GM18502 (cell line): ENCODE data around the gene TJP3.

Source experiments
- ATAC-seq: cut with Tn5 transposase; IDR thresholded peaks from one replicate; pipeline ENCODE4 v1.9.1; 2021; ENCODE audit warnings: mild to moderate bottlenecking; ENCODE audit not compliant: unreplicated experiment, poor library complexity

The TJP3 gene

DNA sequence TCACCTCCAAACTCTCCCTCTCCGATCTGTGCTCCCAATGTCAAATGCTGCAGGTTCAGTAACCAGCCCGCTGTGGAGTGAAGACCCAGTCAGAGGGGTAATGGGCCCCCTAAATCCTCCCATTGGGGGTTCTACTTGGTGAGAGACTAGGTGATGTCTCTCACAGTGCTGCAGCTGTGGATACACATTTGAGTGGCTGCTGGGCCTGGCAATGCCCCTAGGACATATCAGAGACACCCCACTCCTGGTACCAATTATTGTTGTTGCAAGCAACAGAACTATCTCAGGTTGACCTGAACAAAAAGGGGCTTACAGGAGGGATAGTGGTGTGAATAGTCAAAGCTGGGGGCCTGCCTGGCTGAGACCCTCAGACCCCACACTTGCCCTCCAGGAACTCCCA, 73.4 kb downstream of the TJP3 start:
- ATAC-seq: no peak

DNA sequence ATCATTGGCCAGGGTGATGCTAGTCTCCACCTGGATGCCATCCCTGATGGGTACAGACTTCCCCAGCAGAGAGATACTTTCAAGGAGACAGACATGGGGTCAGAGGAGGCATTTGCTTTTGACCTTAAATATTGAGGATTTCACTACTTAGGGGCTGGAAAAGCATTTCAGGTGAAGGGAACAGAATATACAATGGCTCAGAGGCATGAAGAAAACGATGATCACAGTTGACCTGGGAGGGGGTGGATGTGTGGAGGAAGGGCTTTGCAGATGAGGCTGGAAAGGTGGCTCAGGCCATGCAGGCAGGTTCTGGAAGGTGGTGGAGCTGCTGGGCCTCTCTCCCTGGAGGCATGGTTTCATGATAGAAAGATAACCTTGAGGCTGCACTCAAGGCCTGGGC, 74.1 kb downstream of the TJP3 start:
- no peak for ATAC-seq

DNA sequence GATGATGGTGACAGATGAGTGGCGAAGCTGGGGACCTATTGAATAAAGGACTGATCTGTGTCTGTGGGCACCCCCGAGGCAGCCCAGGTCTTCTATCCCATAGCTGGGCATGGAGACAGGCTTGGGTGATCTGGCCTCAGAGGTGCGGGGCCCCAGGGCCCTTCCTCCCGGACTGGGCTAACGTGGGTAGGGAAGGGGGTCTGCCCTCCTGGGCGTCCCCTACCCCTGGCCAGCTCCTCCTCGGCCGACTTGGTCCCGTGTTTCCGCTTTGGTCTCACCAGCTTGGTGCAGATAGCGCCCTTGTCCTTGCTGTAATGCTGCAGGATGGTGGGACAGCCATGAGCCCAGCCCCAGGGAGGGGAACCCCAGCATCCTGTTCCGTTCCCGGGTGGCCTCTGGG, 74.7 kb downstream of the TJP3 start:
- no peak for ATAC-seq

DNA sequence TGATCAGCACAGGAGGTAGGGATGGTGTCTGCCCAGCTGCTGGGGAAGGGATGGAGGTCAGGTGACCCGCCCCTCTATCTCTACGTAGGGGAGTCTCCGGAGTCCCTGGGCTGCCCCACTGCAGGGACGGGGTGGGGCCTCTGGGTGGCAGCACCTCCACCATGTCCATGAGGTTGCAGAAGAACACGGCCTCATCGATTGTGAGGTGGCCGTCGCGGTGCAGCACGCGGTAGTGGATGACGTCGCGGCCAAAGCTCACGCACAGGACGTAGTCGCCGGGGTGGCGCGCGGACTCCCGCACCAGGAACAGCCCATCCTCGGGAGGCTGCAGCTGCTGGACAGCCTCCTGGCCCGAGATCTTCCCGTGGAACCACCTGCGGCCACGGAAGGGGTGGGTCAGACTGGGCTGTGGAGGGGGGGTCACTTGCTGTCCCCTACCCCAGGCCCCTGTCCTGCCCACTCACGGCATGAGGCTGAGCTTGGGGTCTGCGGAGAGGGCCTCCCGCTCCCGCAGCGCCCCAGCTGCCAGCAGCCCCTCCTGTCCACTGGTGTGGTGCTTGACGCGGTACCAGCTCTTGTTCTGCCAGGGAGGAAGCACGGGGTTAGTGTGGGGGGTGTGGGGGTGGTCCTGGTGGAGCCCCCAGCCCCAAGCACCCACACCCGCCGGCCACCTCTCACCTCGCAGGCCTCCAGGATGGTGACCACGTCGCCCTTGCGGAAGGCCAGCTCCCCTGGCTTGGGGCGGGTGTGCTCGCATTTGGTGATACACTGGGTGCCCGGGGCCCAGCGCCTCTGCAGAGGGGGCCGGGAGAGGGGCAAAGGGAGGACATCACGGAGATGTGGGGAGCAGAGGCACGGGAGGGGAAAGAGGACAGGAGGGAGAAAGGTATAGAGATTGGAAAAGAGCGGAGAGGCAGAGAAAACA, 75.7 kb downstream of the TJP3 start:
- no peak for ATAC-seq

DNA sequence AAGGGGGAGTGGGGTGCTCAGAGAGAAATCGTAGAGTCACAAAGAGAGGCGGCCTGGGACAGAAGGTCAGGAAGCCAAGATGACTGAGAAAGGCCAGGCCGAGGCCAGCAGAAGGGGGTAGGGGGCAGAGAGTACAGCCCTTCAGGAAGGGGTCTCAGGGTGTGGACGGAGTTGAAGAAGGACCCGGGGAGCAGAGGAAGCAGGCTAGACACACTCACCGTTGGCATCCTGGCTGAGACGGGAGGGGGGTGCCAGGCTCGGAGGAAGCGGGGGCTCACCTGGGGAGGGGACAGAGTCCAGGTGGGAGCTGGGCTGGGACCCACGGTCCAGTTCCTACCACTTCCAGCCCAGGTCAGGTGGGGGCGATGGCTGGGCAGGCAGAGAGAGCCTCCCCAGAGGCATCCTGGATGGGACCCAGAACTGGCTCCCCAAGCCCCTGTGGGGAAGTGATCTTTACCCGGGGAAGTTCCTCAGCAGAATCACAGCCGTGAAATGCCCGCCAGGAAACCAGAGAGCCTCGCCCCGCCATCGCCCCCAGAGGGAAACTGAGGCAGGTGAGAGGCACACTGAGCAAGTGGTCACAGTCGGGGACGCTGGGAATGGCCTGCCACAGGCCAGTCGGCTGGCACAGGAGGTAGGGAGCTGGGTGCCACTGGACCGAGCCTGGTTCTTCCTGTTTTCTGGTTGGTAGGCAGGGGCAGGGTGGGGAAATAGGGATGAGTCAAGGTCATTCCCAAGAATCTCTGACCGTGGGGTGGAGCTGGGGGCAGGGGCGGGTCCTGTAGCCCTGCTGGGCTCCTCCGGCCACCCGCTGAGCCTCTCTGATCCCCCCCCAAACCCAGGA, 76.6 kb downstream of the TJP3 start:
- ATAC-seq: no peak

DNA sequence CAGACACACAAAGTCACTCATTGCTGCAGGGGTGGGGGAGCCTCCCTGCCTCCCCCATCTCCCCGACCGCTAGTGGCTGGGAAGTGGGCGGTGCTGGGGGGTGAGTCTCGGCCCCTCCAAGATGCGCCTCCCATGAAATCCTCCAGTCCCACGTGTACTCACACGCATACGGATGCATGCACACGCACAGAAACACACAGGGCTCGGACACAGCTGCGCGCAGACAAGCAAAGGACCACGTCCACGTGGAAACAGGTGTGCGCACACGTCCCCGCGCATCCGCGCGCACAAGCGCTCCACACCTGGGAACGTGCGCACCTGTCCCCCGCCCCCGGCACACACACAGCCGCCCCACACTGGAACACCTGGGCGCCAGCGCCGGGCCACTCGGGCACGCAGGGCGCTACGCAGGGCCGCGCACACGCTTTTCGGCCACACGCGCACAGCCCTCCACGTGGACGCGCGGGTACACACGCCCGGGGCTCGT, 77.3 kb downstream of the TJP3 start:
- no peak for ATAC-seq

DNA sequence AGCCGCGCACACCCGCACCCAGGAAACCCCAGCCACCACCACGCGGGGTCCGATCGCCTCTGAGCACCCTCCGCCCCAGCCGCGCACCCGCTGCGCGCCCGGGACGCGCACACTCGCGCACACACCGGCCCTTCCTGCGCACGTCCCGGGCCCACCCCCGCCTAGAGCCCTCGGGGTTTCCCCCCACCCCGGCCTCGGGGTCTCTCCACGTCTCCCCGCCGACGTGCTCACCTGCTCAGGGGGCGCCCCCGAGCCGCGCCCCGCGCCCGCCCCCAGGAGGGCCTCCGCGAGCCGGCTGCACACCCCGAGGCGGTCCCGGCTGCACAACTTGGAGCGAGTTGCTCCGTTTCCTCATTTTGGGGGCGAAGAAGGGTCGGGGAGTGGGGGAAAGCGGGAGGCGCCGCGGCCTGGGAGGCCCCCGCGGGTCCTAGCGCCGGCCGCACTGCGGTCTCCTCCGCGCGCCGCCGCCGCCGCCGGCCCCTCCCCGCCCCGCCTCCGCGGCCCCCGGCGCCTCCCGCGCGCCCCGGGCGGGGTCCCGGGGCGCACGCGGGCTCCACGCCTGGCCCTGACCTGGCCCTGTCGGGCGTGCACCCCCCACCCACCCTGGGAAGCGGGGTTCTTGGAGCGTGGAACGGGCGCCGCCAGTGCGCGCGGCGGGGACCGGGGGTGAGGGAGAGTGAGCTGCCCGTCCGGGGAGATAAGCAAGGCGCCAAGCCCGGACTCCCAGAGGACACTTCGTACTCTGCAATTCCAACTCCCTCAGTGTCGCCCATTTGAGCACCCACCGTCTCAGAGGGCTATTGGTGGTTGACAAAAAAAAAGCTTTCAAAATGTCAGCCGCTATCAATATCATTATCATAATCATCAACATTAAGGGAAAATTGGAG, 78.0 kb downstream of the TJP3 start, which contains the start of gene MATK:
Gene MATK (minus strand): TSS at position 444 of the 887 bp plus-strand sequence. CDS start 1,246 bp downstream, outside the sequence.
- no peak for ATAC-seq

DNA sequence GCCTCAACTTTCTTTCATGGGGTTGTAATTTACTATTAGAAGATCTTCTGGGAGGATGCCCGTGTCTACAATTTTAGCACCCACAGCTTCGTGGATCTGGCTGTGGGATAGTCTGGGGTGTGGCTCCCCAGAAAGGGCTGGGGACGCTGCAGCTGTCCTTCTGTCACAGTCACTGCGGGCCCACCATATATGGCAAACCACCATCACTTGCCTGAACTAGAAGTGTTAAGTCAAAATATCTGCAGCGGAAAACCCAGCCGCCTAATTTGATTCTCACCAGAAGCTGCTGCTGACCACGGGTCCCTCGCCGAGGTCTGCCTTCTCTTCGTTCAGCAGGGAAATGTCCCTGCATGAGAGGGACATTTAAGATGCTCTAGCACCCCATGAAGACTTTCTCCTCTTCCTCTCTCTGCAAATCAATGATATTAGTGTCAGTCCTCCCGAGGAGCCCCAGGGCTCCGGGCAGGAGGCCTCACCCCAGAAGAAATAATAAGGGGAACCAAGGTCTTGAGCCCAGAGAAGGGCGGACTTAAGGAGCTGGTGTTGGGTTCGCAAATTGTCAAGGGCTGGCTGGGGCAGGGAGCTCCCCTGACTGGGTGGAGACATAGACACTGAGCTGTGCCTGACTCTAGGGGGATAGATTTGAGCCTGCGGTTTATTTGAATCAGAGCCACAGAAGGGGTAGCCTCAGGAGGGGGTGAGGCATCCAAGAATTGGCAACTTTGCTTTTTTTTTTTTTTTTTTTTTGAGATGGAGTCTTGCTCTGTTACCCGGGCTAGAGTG, 81.0 kb downstream of the TJP3 start:
- no peak for ATAC-seq

DNA sequence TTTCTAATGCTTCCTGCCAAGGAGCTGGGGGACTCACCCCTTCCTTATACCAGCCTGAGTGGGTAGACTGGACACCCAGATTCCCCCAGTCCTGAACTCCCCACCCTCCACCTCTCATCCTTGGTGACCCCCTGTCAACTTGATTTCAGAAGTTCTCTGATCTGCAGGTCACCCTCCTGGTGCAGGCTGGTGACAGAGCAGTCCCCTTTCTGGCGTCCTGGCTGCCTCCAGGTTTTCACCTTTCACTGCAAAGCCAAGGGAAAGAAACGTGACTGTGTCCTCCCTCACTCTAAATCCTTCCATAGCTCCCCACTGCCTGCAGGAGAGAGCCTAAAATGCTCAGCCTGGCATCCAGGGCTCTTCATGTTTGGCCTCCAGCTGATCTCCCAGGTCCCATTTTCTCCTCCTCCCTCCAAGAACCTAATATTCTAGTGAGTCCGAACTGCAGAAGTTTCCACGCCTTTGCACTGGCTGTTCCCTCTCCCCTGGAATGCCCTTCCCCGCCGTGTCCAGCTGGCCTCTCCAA, 82.1 kb downstream of the TJP3 start:
- no peak for ATAC-seq

DNA sequence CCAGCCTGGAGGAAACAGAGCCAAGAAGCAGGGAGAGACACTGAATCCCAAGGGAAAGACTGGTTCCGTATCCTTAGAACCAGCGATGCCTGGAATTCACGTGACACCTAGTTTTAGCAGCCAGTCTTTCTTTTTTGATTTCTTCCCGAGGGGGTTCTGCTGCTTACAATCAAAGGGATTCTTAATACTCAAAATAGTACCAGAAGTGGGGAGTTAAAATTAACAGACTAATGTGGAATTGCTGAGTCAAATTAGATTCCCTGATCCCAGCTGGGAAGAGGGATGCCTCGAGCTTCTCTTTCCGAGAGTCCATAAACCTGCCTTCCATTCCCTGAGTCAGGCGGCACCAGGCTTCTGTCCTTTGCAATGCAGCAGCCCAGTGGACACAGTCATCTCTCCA, 82.8 kb downstream of the TJP3 start:
- ATAC-seq: no peak

DNA sequence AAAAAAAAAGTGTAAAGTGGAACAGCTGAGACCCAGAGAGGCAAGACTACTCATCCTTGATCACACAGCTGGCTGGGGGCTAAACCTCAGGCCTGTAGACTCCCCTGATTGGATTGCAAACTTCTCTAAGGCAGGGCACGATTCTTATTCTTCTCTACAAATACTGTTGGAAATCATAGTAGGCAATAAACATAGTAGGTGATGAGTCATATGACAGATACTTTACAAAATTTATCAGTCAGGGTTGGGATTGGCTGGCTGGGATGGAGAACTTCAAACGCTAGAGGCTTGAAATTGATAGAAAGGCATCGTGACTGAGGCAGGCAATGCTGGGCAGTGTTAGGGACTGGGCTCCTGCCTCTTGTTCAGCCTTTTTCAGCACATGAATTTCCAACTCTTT, 83.9 kb downstream of the TJP3 start:
- ATAC-seq: no peak

DNA sequence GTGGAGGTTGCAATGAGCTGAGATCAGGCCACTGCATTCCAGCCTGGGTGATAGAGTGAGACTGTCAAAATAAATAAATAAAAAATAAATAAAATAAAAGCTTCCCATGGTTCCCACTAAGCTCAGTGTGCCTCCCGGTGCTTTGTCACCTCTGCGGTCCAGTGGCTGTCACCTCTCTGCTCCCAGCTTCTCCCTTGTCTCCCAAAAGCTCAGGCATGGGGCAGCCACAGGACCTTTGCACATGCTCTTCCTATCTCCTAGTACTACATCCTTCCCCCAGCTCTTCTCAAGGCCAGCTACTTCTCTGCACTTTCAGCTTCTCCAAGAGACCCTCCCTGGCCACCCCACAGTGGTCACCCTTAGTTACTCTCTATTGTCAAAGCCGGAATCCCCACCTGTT, 85.6 kb downstream of the TJP3 start:
- no peak for ATAC-seq

DNA sequence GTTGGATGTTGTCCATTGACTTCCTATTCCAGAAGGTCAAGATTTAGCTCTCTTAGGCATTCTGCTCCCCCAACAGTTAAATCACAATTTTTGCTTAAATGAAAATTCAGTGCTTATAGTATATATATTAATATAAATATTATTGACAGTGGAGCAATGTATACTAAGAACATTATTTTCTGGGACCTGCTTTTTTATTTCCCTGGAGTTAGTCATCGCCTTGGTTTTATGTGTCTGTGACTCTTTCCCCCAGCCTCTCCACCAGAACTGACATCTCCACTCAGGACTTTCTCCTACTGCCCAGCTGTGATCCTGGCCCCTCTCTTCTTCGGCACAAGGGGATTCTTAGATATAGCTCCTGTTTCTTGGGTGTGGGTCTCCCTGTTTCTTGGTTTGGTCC, 88.2 kb downstream of the TJP3 start:
- ATAC-seq: no peak

DNA sequence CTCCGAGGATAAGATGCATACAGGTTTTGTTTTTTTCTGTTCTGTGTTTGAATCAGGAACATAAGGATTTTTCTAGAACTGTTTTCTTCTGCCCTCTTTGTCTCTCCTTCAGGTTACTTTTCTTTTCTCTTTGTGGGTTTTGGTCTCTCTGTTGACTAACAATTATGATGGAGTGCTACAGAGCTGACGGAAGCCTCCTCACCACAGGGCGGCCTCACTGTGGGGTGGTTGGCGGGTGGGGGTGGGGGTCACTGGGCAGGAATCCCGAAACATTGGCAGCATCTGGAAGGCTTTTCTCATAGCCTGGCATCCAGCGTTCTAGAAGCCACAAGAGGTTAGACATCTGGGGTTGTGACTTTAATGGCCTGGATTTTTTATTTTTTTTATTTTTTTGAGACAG, 90.0 kb downstream of the TJP3 start:
- ATAC-seq: no peak
